ENCODE measurements around the gene ABCA13. TPM values are rescaled to one million over a fixed set of nuclear protein-coding genes. Genes with fewer than 3 reads are reported as not detected.

ABCA13 gene
- total RNA-seq, 4 donors from 2014 or later: under 0.01 to 0.96 (median 0.35) TPM

DNA sequence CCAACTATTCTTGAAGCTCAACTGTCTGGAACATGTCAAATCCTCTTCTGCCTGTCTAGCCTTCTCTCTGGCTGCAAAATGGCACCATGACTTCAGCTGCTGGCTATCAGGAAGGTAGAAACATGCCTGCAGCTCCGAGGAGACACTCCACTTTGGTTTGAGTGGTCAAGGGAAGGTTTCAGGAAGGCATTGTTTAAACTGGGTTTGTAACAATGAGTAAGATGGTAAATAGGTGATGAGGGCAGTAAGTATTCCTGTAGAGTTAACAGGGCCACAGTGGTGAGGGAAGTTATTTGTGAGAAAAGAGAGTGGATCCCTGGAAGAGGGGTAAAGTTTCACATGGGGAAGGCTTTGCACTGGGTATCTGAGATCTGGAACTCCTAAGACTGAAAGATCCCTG is 231.5 kb downstream of the ABCA13 start:
- no peaks in the 10 kb centered on the region for H3K36me3 ChIP-seq
- no peak overlapping the region for H3K4me3 ChIP-seq
- no peaks in the 10 kb centered on the region for H3K27me3 ChIP-seq
- TF ChIP-seq POLR2A (IDR thresholded peaks at IDR 0.05) (no peak), EP300 (IDR thresholded peaks at IDR 0.05; ENCODE audit: low read depth) (no peak), POLR2AphosphoS5 (IDR thresholded peaks at IDR 0.05) (no peak)
- TF ChIP-seq, protein P1, sequence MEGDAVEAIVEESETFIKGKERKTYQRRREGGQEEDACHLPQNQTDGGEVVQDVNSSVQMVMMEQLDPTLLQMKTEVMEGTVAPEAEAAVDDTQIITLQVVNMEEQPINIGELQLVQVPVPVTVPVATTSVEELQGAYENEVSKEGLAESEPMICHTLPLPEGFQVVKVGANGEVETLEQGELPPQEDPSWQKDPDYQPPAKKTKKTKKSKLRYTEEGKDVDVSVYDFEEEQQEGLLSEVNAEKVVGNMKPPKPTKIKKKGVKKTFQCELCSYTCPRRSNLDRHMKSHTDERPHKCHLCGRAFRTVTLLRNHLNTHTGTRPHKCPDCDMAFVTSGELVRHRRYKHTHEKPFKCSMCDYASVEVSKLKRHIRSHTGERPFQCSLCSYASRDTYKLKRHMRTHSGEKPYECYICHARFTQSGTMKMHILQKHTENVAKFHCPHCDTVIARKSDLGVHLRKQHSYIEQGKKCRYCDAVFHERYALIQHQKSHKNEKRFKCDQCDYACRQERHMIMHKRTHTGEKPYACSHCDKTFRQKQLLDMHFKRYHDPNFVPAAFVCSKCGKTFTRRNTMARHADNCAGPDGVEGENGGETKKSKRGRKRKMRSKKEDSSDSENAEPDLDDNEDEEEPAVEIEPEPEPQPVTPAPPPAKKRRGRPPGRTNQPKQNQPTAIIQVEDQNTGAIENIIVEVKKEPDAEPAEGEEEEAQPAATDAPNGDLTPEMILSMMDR (IDR thresholded peaks at IDR 0.05): no peak
- intact Hi-C loops (cut with DNase I; ENCODE audit: low total_unique reads): loop anchor here (5.0 kb wide), 1 partner anchor 1135 kb away; no protein-coding TSS in a partner anchor
- no peaks in the 10 kb centered on the region for H3K9me3 ChIP-seq
- in situ Hi-C loops (cut with MboI; ENCODE audit: low pct_ligation_motif_present in 1 of 4, low pct_unique_long_range_greater_than_20kb in 1 of 4, low sequenced_read_pairs in 3 of 4): no loop called here
- no peak for DNase-seq
- H3K27ac ChIP-seq: no peak overlapping the region
- H3K4me1 ChIP-seq: no peaks in the 10 kb centered on the region
- WGBS, 2 donors (ENCODE audit: low coverage in 1 of 2): 44% methylated on average over 1 of the region's 1 CpG; no CpG with 5 or more reads in 1 of the 2 donors

DNA sequence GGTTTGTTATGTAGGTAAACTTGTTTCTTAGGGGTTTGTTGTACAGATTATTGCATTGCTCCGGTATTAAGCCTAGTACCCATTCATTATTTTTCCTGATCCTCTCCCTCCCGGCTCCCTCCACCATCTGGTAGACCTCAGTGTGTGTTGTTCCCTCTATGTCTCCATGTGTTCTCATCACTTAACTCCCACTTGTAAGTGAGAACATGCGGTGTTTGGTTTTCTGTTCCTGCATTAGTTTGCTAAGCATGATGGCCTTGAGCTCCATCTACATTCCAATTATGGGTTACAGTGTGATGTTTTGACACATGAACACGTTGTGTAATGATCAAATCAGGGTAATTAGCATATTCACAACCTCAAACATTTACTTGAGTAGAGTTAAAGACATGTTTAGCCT is 237.5 kb downstream of the ABCA13 start:
- no peak for DNase-seq
- Histone ChIP-seq H3K4me3 (no peak overlapping the region), H3K9me3 (no peaks in the 10 kb centered on the region), H3K27ac (no peak overlapping the region), H3K27me3 (no peaks in the 10 kb centered on the region), H3K4me1 (no peaks in the 10 kb centered on the region), H3K36me3 (no peaks in the 10 kb centered on the region)
- no peak for TF ChIP-seq POLR2A (IDR thresholded peaks at IDR 0.05)
- TF ChIP-seq, protein P1 (IDR thresholded peaks at IDR 0.05): no peak
- no peak for TF ChIP-seq POLR2AphosphoS5 (IDR thresholded peaks at IDR 0.05)
- no peak for TF ChIP-seq EP300 (IDR thresholded peaks at IDR 0.05; ENCODE audit: low read depth)
- intact Hi-C loops (cut with DNase I; ENCODE audit: low total_unique reads): no loop called here
- in situ Hi-C loops (cut with MboI; ENCODE audit: low pct_ligation_motif_present in 1 of 4, low pct_unique_long_range_greater_than_20kb in 1 of 4, low sequenced_read_pairs in 3 of 4): no loop called here
- WGBS, 2 donors (ENCODE audit: low coverage in 1 of 2): 76 to 77% methylated on average over 4 of the region's 4 CpGs

DNA sequence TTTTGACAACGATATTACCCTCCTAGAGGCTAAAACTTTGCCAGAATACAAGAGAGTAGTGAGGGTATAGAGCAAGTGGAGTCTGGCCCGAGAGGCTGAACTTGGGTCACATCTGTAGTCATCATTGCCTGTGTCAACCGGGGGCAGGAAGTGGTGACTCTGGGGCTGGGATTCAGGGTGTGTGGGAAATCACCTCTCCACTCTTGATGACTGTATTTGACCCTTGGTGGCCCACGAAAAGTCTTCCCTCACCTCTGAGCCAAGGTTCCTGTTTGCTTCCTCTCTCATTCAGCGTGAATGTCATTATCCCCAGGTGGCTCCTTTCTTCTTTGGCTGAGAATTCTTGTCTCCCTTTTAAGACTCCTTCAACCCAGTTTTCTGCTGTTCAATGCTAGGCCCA is 240.4 kb downstream of the ABCA13 start:
- Histone ChIP-seq H3K27me3 (no peaks in the 10 kb centered on the region), H3K27ac (no peak overlapping the region), H3K4me1 (no peaks in the 10 kb centered on the region), H3K4me3 (no peak overlapping the region), H3K9me3 (no peaks in the 10 kb centered on the region), H3K36me3 (no peaks in the 10 kb centered on the region)
- no peak for DNase-seq
- WGBS, 2 donors (ENCODE audit: low coverage in 1 of 2): 77 to 100% methylated on average over 1 to 5 of the region's 5 CpGs
- in situ Hi-C loops (cut with MboI; ENCODE audit: low pct_ligation_motif_present in 1 of 4, low pct_unique_long_range_greater_than_20kb in 1 of 4, low sequenced_read_pairs in 3 of 4) (no loop called here), intact Hi-C loops (cut with DNase I; ENCODE audit: low total_unique reads) (no loop called here)
- TF ChIP-seq POLR2A (IDR thresholded peaks at IDR 0.05): no peak
- TF ChIP-seq, protein P1 (IDR thresholded peaks at IDR 0.05): no peak
- TF ChIP-seq POLR2AphosphoS5 (IDR thresholded peaks at IDR 0.05): no peak

DNA sequence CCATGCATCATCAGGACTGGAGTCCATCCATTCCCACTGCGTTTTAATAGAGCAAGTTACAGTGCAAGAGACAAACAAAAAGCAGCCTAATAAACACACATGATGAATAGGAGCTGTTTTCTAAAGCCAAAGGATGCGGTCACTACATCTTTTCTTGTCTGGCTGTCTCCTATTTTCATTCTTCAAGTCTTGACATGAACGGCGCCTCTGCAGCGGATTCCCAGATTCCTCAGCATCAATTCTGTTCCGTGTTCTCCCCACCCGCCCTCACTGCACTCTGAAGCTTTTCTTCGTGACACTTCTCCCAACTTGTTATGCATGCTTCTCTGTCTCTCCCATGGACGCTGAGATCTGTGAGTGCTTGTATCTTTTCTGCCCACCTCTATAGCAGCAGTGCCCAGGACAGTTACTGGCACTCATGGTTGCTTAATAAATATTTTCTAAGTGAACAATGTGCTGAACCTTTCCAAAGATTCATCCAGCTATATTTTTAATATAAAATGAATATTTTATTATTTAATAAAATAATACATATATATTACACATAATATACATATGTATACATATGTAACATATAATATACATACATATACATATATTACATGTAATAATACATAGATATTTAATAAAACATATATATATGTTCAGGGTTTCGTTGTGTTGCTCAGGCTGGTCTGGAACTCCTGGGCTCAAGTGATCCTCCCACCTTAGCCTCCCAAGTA is 242.9 kb downstream of the ABCA13 start:
- TF ChIP-seq EP300 (IDR thresholded peaks at IDR 0.05; ENCODE audit: low read depth) (no peak), POLR2AphosphoS5 (IDR thresholded peaks at IDR 0.05) (no peak), POLR2A (IDR thresholded peaks at IDR 0.05) (no peak)
- TF ChIP-seq, protein P1 (IDR thresholded peaks at IDR 0.05): no peak
- 79 to 85% methylated on average over 8 to 10 of the region's 10 CpGs for WGBS, 2 donors (ENCODE audit: low coverage in 1 of 2)
- Histone ChIP-seq H3K27ac (no peak overlapping the region), H3K27me3 (no peaks in the 10 kb centered on the region), H3K36me3 (no peaks in the 10 kb centered on the region), H3K4me3 (no peak overlapping the region), H3K4me1 (no peaks in the 10 kb centered on the region), H3K9me3 (no peaks in the 10 kb centered on the region)
- intact Hi-C loops (cut with DNase I; ENCODE audit: low total_unique reads) (no loop called here), in situ Hi-C loops (cut with MboI; ENCODE audit: low pct_ligation_motif_present in 1 of 4, low pct_unique_long_range_greater_than_20kb in 1 of 4, low sequenced_read_pairs in 3 of 4) (no loop called here)
- DNase-seq: no peak
